Measurements from ENCODE around the gene PSD4.

The PSD4 gene

DNA sequence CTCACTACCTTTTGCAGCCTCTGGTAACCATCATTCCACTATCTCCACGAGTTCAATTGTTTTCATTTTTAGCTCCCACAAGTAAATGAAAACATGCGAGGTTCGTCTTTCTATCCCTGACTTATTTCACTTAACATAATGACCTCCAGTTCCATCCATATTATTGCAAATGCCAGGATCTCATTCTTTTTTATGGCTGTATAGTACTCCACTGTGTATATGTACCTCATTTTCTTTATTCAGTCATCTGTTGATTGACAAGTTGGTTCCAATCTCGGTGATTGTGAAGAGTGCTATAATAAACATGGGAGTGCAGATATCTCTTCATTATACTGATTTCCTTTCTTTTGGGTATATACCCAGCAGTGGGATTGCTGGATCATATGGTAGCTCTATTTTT is 29.5 kb upstream of the PSD4 start:
- DNase-seq, result no peak

DNA sequence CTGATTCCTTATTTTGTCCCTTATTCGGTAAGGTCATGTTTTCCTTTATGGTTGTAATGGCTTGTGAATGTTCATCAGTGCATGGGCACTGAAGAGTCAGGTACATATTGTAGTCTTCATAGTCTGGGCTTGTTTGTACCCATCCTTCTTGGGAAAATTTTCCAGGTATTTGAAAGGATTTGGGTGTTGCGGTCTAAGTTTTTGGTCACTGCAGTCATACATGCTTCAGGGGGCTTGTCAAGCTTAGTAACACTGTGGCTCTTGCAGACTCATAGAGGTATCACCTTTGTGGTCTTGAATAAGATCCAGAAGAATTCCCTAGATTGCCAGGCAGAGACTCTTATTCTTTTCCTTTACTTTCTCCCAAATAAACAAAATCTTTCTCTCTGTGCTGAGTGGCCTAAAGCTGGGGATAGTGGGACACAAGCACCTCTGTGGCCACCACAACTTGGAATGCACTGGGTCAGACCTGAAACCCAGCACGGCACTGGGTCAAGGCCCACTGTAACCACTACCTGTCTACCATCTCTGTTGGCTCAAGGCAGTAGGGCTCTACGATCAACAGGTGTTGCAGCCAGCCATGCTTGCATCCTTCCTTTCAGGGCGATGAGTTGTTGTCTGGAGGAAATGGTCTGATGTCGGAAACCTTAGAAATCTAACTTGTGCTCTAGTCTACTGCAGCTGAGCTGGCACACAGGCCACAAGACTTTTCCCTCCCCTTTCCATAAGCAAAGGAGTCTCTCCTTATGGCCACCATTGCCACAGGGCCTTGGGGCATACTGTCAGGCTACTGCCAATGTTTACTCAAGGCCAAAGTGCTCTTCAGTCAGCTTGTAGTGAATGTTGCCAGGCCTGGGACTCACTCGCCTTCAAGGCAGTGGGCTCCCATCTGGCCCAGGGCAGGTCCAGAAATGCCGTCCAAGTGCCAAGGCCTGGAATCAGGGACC is 24.9 kb upstream of the PSD4 start:
- no peak for DNase-seq

DNA sequence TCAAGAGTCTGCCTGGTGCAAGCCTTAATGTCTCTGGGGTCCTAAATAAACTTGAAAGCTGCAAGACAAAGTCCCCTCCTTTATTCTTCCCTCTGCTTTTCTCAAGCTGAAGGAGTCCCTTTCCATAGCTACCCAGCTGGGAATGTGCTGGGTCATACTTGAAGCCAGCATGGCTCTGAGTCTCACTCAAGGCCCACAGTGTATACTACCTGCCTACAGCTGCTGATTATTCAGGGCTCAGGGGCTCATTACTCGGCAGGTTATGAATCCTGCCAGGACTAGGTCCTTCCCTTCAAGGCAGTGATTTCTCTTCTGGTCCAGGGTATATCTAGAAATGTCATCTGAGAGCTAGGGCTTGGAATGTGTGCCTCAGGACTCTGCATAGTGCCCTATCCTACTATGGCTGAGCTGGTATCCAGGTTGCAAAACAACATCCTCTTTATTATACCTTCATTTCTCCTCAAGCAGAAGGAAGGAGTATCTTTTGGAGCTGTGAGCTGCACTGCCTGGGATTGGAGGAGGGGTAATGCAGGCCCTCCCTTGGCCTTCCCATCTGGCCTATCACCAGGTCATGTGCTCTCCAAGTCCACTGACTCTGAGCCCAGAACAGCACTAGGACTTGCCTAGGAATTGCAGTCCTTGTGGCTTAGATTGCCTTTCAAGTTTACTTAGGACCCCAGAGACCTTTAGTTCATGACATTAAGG is 24.1 kb upstream of the PSD4 start:
- no peak for DNase-seq

DNA sequence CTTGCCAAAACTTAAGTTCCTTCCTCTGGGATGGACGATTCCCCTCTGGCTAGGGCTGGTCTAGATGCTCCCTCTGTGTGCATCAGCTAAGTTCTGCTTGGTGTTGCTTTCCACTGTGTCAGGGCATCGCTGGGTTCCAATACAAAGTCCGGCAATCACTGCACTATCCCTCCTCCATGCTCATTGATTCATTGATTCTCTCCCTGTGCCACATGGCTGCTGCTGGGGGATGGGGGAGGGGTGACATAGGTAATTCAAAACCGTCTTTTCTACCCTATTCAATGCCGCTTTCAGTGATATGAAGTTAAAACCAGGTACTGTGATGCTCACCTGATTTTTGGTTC is 23.5 kb upstream of the PSD4 start:
- DNase-seq, result no peak

DNA sequence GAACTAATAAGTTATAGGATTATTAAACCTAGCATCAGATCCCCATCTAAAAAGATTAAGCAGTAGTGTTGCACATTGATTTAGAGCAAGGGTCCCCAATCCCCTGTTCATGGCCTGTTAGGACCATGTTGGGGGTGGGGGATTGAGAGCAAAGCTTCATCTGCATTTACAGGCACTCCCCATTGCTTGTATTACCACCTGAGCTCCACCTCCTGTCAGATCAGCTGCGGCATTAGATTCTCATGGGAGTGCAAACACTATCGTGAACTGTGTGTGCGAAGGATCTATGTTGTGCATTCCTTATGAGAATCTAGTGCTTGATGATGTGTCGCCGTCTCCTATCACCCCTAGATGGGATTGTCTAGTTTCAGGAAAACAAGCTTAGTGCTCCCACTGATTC is 18.4 kb upstream of the PSD4 start:
- no peak for DNase-seq

DNA sequence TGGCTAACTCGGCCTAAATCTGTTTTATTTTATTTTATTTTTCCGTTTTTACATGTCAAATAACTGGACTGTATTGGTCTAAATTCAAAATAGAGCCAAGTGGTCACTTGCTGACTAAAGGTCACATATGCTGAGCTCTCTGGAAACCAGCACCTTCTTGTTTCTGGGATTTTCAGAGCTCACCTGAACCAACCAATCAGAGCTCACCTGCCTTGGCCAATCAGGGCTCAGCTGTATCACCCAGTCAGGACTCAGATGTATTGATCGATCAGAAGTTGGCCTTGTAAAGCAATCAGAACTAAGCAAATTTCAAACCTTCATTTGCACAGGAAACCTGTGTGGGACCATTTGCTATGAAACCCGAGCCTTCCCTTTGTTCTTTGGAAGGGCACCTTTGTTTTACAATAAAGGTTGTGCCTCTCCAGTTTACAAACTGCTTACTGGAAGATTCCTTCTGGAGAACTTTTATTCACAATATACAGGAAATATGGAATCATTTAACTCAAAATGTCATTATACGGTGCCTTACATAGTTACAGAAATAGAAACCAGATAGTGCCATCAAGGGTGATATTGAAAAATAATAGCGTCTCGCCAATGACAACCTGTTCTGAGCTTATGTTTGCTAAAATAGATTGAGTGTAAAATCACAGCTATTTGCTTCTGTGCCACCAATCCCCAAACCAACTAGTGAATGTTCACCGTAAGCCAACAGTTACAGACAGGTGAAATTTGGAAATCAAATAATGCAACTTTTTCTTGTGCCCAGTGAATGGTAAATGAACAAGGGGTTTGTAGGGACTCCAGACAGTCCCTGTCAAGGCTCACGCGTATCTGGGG is 17.3 kb upstream of the PSD4 start:
- no peak for DNase-seq

DNA sequence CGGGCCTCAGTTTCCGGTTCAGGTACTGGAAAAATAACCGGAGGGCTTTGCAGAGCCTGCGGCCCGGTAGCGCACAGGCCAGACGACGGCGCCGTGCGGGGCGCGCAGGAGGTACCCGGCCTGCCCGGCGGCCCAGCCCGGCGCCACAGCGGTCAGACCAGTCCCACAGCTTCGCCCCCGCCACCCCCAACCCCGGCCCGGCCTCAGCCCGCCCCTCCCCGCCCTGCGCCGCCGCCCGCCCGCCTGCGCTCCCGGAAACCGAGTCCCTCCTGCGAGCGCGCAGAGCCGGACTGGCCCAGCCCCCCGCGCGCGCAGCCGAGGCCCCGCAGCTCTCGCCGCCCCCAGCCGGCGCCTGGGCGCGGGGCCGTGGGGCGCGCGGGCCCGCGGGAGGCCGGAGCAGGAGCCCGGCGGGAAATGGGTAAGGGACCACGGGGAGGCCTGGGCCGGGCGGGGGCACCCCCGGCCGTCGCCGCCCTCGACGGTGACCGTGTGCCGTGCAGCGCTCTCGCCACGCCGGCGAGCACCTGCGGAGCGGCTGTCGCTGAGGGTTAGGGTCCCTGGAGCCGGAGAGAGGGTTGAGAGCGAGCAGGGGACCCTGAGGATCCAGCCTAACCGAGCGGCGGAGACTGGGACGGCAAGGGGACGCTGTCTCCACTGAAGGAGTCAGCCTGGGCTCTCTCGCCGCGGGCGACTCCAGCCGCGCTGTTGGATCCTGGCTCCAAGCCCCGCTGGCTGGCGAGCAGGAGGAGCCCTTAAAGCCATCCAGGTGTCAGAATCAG is 16.5 kb upstream of the PSD4 start:
- peak; percentile 44 for DNase-seq

DNA sequence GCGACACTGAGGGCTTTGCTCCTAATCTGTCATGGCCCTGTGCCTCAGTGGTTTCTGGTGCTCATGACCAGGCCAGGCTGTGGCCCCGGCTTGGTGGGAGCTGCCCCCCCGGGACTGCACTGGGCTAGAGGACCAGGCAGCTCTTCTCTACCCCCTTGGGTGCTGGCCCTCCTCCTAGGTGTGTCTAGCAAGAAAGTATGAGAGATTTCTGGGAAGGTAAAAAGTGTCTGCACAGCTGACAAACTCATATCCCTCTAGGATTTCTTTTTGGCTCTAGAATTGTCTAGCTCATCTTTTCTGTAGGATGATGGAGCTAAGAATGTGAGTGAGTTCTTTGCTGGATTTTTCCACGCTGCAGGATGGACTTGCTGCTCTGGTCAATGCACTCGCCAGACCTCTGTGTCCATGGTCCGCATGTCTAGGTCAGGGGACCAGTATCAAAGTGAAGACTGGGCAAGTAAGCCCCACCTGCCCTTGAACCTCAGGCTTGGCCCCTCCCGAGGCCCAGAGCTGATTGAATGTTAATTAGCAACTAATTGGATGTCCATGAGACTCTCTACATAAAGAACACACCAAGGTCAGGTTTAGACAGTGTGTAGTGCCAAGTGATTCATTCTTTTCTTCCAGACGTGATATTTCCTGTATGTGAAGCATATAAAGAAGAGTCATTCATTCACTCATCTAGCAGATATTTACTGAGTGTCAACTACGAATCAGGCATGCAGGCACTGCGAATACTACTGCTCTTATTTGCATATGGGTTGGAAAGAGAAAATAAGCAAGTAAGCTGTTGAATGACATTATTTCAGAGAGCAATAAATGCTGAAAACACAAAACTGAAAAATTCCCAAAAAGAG is 15.6 kb upstream of the PSD4 start:
- DNase-seq, result no peak

DNA sequence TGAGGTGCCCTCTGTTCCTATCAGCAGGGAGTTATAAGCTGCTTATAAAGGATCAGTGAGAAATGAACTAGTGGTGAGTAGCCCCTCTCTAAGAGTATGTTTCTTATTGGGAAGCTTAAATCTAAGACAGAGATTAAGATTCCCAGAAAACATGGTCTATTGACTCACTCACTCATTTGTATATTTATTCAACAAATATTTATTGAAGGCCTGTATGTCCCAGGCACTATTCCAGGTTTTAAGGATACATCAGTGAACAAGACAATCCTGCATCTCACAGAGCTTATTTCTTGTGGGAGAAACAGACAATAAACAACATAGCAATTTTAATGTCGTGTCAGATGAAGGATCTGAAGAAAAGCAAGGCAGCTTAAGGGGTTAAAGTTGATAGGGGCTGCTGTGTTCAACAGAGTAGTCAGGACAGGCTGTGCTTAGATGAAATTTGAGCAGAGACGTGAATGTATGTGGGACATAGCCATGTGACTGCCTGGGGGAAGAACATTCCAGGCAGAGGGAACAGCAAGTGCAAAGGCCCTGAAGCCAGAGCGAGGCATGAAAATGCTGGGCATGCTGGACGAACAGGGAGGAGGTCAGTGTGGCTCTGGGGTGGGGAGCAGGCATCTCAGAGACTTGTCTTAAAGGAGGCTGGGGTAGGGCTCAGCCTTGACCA is 14.8 kb upstream of the PSD4 start:
- DNase-seq, result no peak

DNA sequence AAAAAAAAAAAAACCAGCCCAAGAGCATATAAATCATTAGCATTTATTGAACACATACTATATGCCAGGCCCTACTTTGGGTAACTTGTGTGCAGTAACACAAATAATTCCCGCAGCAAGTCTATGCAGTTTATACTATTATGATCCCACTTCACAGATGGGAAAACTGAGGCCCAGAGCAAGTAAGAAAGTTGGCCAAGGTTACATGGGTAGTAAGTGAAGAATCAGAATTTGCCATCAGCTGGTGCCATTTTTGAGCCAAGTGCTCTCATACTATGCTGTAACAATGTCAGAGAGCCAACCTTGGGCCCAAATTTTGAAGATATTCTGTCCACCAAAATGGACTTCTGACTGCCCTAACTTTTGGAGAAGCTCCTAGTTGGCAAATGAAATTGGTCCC is 13.5 kb upstream of the PSD4 start:
- DNase-seq, result no peak

DNA sequence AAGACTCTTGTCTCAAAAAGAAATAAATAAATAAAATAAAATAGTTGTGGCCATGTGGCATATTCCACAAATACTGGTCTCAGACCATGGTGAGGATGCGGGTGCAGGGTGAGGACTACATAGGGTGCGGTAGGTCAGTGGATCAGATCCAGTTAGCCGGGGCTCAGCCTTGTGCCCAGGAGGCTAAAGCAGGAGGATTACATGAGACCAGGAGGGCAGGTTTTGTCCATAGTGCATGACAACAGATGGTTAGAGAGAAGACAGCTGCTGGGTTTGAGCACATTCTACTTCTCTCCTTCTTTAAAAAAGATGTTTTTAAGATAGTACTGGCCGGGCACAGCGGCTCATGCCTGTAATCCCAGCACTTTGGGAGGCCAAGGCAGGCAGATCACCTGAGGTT is 12.8 kb upstream of the PSD4 start:
- DNase-seq, result no peak

DNA sequence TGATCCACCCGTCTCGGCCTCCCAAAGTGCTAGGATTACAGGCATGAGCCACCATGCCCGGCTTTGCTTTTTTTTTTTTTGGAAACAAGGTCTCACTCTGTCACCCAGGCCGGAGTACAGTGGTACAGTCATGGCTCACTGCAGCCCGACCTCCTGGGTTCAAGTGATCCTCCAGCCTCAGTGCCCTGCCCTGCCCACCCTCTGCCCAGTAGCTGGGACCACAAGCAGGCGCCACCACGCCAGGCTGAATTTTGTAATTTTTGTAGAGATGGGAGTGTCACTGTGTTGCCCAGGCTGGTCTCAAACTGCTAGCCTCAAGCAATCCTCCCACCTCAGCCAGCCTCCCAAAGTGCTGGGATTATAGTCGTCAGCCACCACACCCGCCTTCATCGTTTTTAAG is 11.6 kb upstream of the PSD4 start:
- DNase-seq, result no peak

DNA sequence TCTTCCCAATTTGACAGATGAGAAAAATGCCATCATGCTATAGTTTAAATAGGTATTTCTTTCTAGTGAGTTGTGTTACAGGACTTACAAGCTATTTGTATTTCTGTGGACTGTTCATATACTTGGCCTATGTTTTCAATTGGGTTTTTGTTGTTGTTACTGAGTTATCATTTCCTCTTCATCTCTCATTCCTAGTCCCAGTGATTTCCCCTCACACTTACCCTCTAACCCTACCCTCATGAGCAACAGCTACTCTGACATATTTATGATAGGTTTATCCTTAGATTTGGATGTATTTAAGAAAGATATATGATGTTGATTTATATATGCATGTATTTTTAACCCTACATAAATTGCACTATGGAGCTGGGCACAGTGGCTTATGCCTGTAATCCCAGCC is 10.9 kb upstream of the PSD4 start:
- DNase-seq, result no peak

DNA sequence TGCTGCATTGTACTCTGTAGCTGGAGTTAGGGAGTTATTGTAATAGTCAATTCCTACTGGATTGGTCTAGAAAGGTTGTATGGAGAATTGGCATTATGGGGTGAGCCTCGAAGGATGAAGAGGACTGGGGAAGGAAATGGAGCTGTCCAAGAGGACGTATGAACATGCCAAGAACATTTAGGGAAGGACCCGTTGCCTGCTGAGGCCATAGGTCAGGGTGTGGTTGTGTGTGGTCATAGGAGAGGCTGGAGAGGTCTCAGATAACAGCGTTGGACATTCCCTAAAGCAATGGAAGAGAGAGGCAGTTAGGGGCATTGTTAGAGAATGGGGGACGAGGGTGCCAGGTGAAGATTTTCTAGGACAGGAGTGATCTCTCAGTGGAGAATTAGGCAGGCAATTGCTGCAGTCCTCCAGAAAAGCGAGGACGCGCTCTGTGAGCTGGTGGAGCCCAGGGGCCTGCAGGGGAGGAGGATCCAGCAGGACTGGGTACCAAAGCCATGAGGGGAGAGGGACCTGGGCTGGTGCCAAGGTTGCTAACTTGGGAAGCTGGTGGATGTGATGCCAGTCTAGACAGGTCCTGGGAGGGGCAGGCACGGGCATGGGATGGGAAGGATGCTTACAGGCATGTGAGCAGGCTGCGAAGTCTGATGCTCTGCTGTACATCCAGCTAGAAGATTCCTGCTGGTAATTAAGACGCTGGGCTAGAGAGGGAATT is 9.4 kb upstream of the PSD4 start:
- DNase-seq, result no peak

DNA sequence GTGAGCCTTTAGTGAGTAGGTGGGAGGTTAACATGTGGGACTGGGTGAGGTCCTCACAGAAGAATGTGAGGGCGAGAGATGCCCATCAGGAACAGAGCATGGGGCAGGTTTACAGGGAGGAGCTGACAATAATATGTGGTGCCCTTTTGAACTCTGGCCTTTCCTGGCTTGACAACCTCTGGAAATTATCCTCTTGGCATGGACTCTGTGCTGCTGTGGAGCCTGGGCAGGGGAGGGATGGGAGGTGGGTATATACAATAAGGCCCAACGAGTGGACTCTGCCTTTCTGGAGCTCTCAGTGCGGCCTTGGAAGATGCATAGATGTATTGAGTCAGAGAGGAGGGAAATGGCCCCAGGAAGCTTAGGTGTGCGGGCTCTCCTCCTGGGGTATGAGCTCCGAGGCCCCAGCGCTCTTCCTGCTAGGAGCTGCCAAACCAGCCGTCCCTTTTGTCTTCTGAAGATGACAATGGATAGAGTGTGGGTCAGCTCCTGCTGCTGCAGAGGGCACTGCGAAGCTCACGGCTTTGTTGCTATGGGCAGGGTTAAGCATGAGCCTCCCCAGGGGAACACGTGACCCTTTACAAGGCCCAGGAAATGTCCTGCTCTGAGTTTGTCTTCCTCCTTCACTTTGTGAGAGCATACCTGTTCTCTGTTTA is 8.7 kb upstream of the PSD4 start:
- DNase-seq, result no peak

DNA sequence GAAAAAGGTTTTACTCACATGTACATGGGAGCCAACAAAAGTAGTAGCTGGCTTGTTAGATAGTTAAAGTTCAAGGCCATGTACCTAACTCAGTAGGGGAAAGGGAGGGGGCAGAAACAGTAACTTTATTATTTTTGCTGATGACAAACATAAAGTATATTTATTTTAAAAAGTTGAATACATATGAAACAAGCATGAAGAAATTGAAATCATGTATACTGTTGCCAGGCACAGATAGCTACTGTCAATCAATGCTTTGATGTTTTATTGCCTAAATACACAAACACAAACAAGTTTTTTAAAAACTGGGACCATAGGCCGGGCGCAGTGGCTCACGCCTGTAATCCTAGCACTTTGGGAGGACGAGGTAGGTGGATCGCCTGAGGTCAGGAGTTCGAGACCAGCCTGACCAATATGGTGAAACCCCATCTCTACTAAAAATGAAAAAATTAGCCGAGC is 7.6 kb upstream of the PSD4 start:
- DNase-seq, result no peak

DNA sequence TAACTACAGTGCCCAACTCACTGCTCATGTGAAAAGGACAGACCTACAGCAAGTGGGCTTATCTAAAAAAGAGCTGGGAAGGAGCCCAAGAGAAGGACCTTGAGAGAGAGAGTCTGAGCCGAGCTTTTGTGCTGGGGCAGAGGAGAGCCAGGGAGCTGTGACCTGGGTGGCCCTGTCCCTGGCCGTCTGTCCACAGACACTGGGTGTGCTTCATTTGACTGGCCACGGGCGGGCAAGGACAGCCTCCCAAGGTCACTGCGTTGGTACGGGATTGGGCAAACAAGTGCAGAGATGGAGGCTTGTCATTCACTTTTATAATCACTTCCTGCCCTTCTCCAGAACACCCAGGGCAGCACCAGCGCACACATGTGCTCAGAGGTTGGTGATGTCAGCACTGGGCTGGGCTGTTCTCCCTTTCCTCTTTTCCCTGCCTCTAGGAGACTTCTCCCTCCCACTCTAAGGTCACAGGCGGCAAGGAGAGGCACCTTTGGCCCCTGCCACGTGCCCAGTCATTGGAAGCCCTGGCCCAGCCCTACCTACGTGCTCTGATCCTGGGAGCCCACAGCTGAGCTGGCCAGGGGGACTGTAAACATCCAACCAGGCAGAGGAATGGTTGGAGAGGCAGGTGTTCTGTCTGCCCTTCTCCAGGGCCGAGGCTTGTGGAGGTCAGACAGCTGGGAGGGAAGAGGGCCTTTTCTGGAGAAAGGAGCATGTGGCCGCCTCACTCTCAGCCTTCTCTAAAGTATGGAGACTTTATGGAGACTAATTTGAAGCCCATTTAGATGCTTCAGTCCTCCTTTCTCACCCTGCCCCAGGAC is 6.4 kb upstream of the PSD4 start:
- DNase-seq, result peak; percentile 61

DNA sequence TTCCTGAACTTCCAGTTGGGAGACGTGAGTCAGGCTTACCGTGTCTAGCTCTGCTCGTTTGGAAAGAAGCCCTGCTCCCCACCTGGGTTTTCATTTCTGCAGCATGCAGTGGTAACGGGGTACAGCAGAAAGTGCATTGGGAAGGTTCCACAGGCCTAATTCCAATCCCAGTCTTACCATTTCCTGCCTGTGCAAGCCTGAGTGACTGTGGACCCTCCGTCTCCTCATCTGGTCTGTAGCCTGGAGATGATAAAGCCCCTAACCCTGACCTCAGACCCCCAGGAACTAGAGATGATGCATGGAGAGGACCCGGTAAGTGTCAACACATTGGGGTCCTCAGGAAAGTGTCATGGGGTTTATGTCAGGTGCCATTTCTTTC is 5.8 kb upstream of the PSD4 start:
- DNase-seq, result no peak

DNA sequence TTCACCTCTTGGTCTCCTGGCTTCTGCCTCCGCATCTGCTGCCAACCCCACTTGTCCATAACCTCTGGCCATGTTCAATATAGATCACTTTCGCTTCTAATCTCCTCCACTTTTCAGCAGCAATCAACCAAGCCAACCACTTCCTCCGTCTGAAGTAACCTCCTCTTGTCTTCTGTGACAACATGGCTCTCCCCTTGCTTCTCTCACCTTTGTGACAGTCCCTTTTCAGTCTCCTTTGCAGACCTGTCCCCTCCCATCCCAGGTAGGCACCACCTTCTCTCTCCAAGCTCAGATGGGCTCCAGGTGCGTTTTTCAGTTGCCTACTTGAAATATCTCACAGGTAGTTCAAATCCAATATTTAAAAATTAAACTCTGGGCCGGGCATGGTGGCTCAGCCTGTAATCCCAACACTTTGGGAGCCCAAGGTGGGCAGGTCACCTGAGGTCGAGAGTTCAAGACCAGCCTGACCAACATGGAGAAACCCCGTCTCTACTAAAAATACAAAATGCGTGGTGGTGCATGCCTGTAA is 4.7 kb upstream of the PSD4 start:
- no peak for DNase-seq
